ENCODE measurements around the gene SLC22A3. TPM values are rescaled to one million over a fixed set of nuclear protein-coding genes. Genes with fewer than 3 reads are reported as not detected.
A peak's percentile ranks its signal among the peaks of the same experiment; 100 is the strongest.

The SLC22A3 gene
- total and polyA plus RNA-seq, 8 donors = 2.0 to 29.3 (median 7.2) TPM

DNA sequence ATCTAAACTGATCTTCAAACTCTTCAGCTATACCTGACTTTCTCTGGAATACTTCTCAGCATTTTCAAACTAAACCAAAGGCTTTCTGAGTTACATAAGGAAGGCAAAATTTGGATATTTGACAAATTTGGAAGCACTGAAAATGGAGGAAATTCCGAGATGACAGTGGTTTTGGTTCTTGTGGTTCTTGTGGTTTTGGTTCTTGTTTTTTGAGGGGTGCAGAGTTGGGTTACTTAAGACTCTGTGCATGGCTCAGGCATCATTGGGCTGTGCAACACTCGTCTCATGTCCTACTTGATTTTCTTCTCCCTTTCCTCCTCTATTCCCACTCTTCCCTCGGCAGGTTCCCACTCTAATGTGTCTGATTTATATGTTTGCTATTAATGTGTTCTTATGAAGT, 78.0 kb downstream of the SLC22A3 start:
- no peaks in the 10 kb centered on the region for H3K9me3 ChIP-seq
- no peaks in the 10 kb centered on the region for H3K36me3 ChIP-seq
- no peak overlapping the region for H3K27ac ChIP-seq
- intact Hi-C loops (cut with DNase I; ENCODE audit: low total_unique reads) = no loop called here
- peaks cover 15 to 38% (median 26%) of the 10 kb centered on the region in 4 donors for H3K4me1 ChIP-seq
- no peak for DNase-seq
- no peaks in the 10 kb centered on the region for H3K27me3 ChIP-seq
- 71 to 89% (median 81%) methylated on average over 3 of the region's 3 CpGs for WGBS, 5 donors
- no peak overlapping the region for H3K4me3 ChIP-seq
- TF ChIP-seq EP300 (IDR thresholded peaks at IDR 0.05) = no peak
- no peak for TF ChIP-seq POLR2A (IDR thresholded peaks at IDR 0.05)
- no peak for TF ChIP-seq POLR2AphosphoS5 (IDR thresholded peaks at IDR 0.05)
- TF ChIP-seq, protein P1, sequence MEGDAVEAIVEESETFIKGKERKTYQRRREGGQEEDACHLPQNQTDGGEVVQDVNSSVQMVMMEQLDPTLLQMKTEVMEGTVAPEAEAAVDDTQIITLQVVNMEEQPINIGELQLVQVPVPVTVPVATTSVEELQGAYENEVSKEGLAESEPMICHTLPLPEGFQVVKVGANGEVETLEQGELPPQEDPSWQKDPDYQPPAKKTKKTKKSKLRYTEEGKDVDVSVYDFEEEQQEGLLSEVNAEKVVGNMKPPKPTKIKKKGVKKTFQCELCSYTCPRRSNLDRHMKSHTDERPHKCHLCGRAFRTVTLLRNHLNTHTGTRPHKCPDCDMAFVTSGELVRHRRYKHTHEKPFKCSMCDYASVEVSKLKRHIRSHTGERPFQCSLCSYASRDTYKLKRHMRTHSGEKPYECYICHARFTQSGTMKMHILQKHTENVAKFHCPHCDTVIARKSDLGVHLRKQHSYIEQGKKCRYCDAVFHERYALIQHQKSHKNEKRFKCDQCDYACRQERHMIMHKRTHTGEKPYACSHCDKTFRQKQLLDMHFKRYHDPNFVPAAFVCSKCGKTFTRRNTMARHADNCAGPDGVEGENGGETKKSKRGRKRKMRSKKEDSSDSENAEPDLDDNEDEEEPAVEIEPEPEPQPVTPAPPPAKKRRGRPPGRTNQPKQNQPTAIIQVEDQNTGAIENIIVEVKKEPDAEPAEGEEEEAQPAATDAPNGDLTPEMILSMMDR (IDR thresholded peaks at IDR 0.05) = no peak

DNA sequence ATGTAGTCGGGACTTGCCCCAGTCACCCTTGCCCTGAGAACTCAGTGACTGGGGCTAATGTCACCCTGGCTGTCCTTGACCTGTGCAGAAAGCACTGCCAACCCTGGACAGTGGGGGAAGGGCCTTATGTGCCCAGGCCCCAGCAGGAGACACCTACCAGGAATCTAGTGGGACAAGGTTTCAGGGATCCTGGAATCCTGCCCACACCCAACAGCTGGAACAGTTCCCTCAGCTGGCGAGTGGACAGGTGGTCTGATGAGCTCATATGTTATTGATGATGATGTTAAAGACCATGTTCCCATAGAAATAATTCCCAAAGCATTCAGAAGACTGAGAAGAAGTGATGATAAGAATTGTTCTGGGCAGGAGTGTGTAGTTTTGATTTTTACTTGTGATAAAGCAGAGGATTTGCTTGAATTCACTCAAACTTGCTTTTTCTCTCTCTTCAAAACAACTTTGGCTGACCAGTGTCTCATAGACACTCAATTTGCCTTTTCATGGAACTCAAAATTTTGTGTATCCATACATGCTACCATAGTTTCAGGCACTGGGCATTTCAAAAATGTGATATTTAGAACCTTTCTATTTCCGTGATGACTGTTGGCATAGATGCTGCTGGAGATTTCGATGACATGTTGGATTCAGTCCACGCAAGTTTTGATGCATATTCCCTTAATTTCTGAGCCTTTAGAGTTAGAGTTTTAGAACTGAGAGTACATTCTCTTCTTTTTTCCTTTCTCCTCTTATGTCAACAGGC, 79.3 kb downstream of the SLC22A3 start:
- TF ChIP-seq POLR2AphosphoS5 (IDR thresholded peaks at IDR 0.05) = no peak
- TF ChIP-seq, protein P1 (IDR thresholded peaks at IDR 0.05) = no peak
- no peak for TF ChIP-seq POLR2A (IDR thresholded peaks at IDR 0.05)
- TF ChIP-seq EP300 (IDR thresholded peaks at IDR 0.05) = no peak
- H3K4me1 ChIP-seq = peaks cover 15 to 36% (median 26%) of the 10 kb centered on the region in 4 donors
- peak overlapping the region in 3 of 5 donors; percentile 33 to 76 (median 64) for H3K27ac ChIP-seq
- no peaks in the 10 kb centered on the region for H3K9me3 ChIP-seq
- H3K4me3 ChIP-seq = no peak overlapping the region
- H3K36me3 ChIP-seq = no peaks in the 10 kb centered on the region
- DNase-seq = peak in 1 of 2 donors; percentile 21
- H3K27me3 ChIP-seq = no peaks in the 10 kb centered on the region
- 72 to 81% (median 76%) methylated on average over 4 to 5 of the region's 5 CpGs for WGBS, 5 donors
- intact Hi-C loops (cut with DNase I; ENCODE audit: low total_unique reads) = no loop called here

DNA sequence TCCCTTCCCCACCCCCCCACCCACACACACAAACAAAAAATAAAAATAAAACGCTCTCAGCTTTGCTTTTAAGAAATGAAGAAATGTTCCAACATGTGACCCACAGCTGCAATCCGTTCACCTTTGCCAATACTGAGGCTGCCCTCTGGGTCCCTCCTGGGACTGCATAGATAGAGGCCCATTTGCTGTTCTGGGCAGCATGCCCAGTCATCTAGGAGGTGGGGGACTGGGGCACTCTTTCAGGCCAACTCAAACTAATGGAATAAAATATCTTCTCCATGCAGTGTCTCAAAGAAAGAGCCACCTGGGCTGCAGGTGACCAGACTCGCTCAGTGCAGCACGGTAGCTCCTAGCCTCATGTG, 79.9 kb downstream of the SLC22A3 start:
- Histone ChIP-seq H3K4me3 (no peak overlapping the region), H3K27ac (peak overlapping the region in 2 of 5 donors; percentile 64 to 76), H3K27me3 (no peaks in the 10 kb centered on the region), H3K4me1 (peaks cover 15 to 36% (median 26%) of the 10 kb centered on the region in 4 donors), H3K9me3 (no peaks in the 10 kb centered on the region), H3K36me3 (no peaks in the 10 kb centered on the region)
- TF ChIP-seq POLR2AphosphoS5 (IDR thresholded peaks at IDR 0.05) (peak in 1 of 3 donors; percentile 16), EP300 (IDR thresholded peaks at IDR 0.05) (no peak)
- intact Hi-C loops (cut with DNase I; ENCODE audit: low total_unique reads) = no loop called here
- peak; percentile 63 to 83 for DNase-seq
- 19 to 43% (median 34%) methylated on average over 4 of the region's 4 CpGs for WGBS, 5 donors

DNA sequence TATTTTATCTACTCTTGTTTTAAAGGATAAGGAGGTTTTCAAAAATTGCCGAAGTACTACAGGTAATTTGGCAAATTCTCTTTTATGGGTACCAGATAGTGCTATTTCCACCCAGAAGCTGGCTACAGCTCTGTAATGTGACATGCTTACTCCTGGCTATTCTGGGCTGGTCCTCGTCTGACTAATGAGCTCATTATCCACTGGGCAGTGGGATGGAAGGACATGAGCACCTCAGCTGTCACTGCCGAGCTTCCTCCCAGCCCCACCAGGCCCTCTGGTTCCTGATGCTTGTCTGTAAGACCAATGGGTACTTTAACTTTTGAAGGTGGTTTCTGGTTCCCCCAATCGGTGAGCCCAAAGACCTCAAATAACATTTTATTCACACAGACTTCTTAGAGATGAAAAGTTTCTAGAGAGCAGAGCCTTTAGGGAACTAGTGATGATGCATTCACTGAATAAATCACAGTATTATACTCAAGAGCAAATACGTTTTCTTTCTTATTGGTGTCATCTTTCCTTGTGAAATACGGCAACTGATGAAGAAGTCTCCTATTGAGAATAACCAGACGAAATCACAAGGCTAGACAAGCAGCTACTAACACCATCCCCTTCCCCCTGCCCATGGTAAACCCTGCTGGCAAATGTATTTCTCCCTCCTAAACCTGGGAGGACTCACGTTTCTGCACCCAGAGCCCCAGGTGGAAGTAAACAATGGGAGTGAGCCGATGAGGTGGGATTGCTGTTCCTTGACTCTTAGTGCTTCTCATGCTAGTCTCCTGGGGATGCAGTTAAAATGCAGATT, 80.8 kb downstream of the SLC22A3 start:
- H3K27ac ChIP-seq = peak overlapping the region in 3 of 5 donors; percentile 1 to 76 (median 4)
- peaks cover 15 to 36% (median 26%) of the 10 kb centered on the region in 4 donors for H3K4me1 ChIP-seq
- H3K9me3 ChIP-seq = no peaks in the 10 kb centered on the region
- WGBS, 5 donors = 59 to 76% (median 70%) methylated on average over 9 of the region's 9 CpGs
- intact Hi-C loops (cut with DNase I; ENCODE audit: low total_unique reads) = no loop called here
- no peak for TF ChIP-seq POLR2A (IDR thresholded peaks at IDR 0.05)
- no peak for TF ChIP-seq POLR2AphosphoS5 (IDR thresholded peaks at IDR 0.05)
- TF ChIP-seq EP300 (IDR thresholded peaks at IDR 0.05) = no peak
- TF ChIP-seq, protein P1 (IDR thresholded peaks at IDR 0.05) = no peak
- H3K4me3 ChIP-seq = no peak overlapping the region
- no peaks in the 10 kb centered on the region for H3K27me3 ChIP-seq
- H3K36me3 ChIP-seq = no peaks in the 10 kb centered on the region
- no peak for DNase-seq

Data from stomach (tissue), 9 donors.